ENCODE results near the gene PRPF6. TPM values are rescaled to one million over a fixed set of nuclear protein-coding genes. Genes with fewer than 3 reads are reported as not detected.

The PRPF6 gene
- total and polyA plus RNA-seq, 2 of the 13 experiments (the other 11 are each of a cell fraction or from before 2014, with no cell fraction given) = 63.7 to 101 TPM

- TF ChIP-seq ZNF597 (CRISPR knock-in tag; IDR thresholded peaks at IDR 0.05) = 0 out of 2 replicates have a peak, but pooled peaks have one; percentile 45
- TF ChIP-seq ZNF598 (CRISPR knock-in tag; IDR thresholded peaks at IDR 0.05; ENCODE audit: borderline replicate concordance) = no peak
- TF ChIP-seq ZSCAN31 (CRISPR knock-in tag; IDR thresholded peaks at IDR 0.05; ENCODE audit: low read depth) = peak; percentile 78
- no peak for TF ChIP-seq CREBL2 (CRISPR knock-in tag; IDR thresholded peaks at IDR 0.05; ENCODE audit: borderline replicate concordance)
- TF ChIP-seq NR2F6 (IDR thresholded peaks at IDR 0.05) = no peak; the same call in 1 of the 2 replicates
- TF ChIP-seq NR2F6 (CRISPR knock-in tag; IDR thresholded peaks at IDR 0.05) = peak; percentile 82
- TF ChIP-seq ZNF616 (CRISPR knock-in tag; IDR thresholded peaks at IDR 0.05; ENCODE audit: low read depth) = peak; percentile 76; the same call in 1 of the 2 replicates
- TF ChIP-seq NFE2L1 (CRISPR knock-in tag; IDR thresholded peaks at IDR 0.05; ENCODE audit: borderline replicate concordance) = peak; percentile 48; the same call in 1 of the 2 replicates
- peak; percentile 40; the same call in 1 of the 2 replicates for TF ChIP-seq SIN3B (IDR thresholded peaks at IDR 0.05; ENCODE audit: low read length)
- TF ChIP-seq NR3C1 (CRISPR knock-in tag; IDR thresholded peaks at IDR 0.05) = no peak
- TF ChIP-seq ZNF746 (CRISPR knock-in tag; IDR thresholded peaks at IDR 0.05) = no peak
- 0 out of 2 replicates have a peak, but pooled peaks have one; percentile 36 for TF ChIP-seq SP140L (CRISPR knock-in tag; IDR thresholded peaks at IDR 0.05; ENCODE audit: borderline replicate concordance)
- TF ChIP-seq CERS6 (CRISPR knock-in tag; IDR thresholded peaks at IDR 0.05) = no peak
- TF ChIP-seq AGO1 (IDR thresholded peaks at IDR 0.05; ENCODE audit: low read depth, low read length, poor library complexity, severe bottlenecking) = peak; percentile 91
- no peak for TF ChIP-seq PAWR (CRISPR knock-in tag; IDR thresholded peaks at IDR 0.05; ENCODE audit: borderline replicate concordance)
- TF ChIP-seq GLI4 (CRISPR knock-in tag; IDR thresholded peaks at IDR 0.05; ENCODE audit: borderline replicate concordance) = no peak
- TF ChIP-seq ZNF33A (CRISPR knock-in tag; IDR thresholded peaks at IDR 0.05; ENCODE audit: borderline replicate concordance) = no peak
- no peak; the same call in 1 of the 2 replicates for TF ChIP-seq SMAD9 (CRISPR knock-in tag; IDR thresholded peaks at IDR 0.05)
- peak; percentile 92; the same call in 1 of the 2 replicates for TF ChIP-seq ZHX1 (CRISPR knock-in tag; IDR thresholded peaks at IDR 0.05; ENCODE audit: low read depth)
- TF ChIP-seq TP53 (CRISPR knock-in tag; conservative IDR thresholded peaks at IDR 0.05) = 0 out of 2 replicates have a peak, but pooled peaks have one; percentile 83
- peak; percentile 100 for TF ChIP-seq STAG1 (CRISPR knock-in tag; IDR thresholded peaks at IDR 0.05)
- TF ChIP-seq NFYB (CRISPR knock-in tag; IDR thresholded peaks at IDR 0.05) = no peak
- peak; percentile 95 for TF ChIP-seq ZGPAT (CRISPR knock-in tag; IDR thresholded peaks at IDR 0.05)
- peak; percentile 93 for TF ChIP-seq ATF7-NPFF (CRISPR knock-in tag; IDR thresholded peaks at IDR 0.05; ENCODE audit: low read depth)
Measured at GRCh38 chr20:63973636-63974401, 7.1 kb upstream of the PRPF6 start (continued).

Measured in HepG2 (cell line).